HepG2 (cell line): ENCODE measurements around the gene SHLD1. TPM values are rescaled to one million over a fixed set of nuclear protein-coding genes. Genes with fewer than 3 reads are reported as not detected.

ENCODE experiments used
- ATAC-seq: fragments of 200-7000 bp; cut with Tn5 transposase; 3 replicates; pipeline ENCODE4 v1.9.1; 2020; ENCODE audit warnings: mild to moderate bottlenecking, moderate library complexity
- BruUV-seq: library from RNA; stranded (reverse); fragments of 400-500 nt; replicated peaks from 2 replicates; lab custom pipeline; 2021; lab: Mats Ljungman, UMichigan
- CTCF ChIA-PET: fragments of 300-600 bp; formaldehyde crosslinking; extraction: SDS; loops from one replicate; lab custom pipeline; 2021; ENCODE audit warnings: low total read pairs, inconsistent platforms, low intra/inter-chr PET ratio; lab: Yijun Ruan, JAX
- POLR2A ChIA-PET: fragments of 350-600 bp; sonication (Branson Sonifier 250); formaldehyde crosslinking; loops from one replicate; lab custom pipeline; 2020; ENCODE audit warnings: antibody characterized with exemption, inconsistent platforms; lab: Yijun Ruan, JAX
- DNase-seq: peaks from one replicate; pipeline ENCODE4 v3.0.0-alpha.2; 2015; ENCODE audit warnings: low spot score
- FAIRE-seq: peaks from 3 replicates; lab custom pipeline; 2011; peaks lifted over from hg19 to GRCh38; lab: Jason Lieb, UNC
- H2AFZ ChIP-seq: one replicate; pipeline ENCODE4 v1.6.1; 2011; ENCODE audit warnings: low read length, inconsistent platforms
- H3K27ac ChIP-seq: fragments of 300-600 bp; 3 replicates; pipeline ENCODE4 v1.8.0; 2011; ENCODE audit warnings: mixed run types, mild to moderate bottlenecking, mixed read lengths, low read length, inconsistent platforms; ENCODE audit not compliant: insufficient read depth; ENCODE audit errors: extremely low read length
- H3K27me3 ChIP-seq, 2 experiments: fragments of 200-600 bp in 1 of 2; 2 replicates in 1 of 2; 3 replicates in 1 of 2; pipeline versions ENCODE4 v1.6.0 to v1.8.0; 2011; ENCODE audit warnings: low read length in 2 of 2, mild to moderate bottlenecking in 2 of 2, moderate library complexity in 2 of 2, inconsistent platforms in 1 of 2; ENCODE audit not compliant: insufficient read depth in 2 of 2, control insufficient read depth in 1 of 2
- H3K36me3 ChIP-seq, 2 experiments: fragments of 200-600 bp in 1 of 2; replicated peaks in 1 of 2; 2 replicates in 1 of 2; 3 replicates in 1 of 2; pipeline versions ENCODE4 v1.5.1 to v1.8.0; 2011; ENCODE audit warnings: low read length in 2 of 2, inconsistent platforms in 1 of 2; ENCODE audit not compliant: insufficient read depth in 2 of 2, control insufficient read depth in 1 of 2
- H3K4me1 ChIP-seq: 2 replicates; pipeline ENCODE4 v1.5.1; 2012; ENCODE audit warnings: low read length, inconsistent platforms; ENCODE audit not compliant: insufficient read depth
- H3K4me2 ChIP-seq: 2 replicates; pipeline ENCODE4 v1.6.0; 2011; ENCODE audit warnings: low read depth, low read length, inconsistent platforms
- H3K4me3 ChIP-seq, 3 experiments: fragments of 200-600 bp in 1 of 3; sonication (generic), shearing (Covaris generic) in 1 of 3; replicated peaks in 1 of 3; 2 replicates each; pipeline ENCODE4 v1.5.1; 2011 to 2016; ENCODE audit warnings: low read length in 3 of 3, inconsistent platforms in 2 of 3, low read depth in 2 of 3, mild to moderate bottlenecking in 2 of 3, control low read depth in 1 of 3, mixed read lengths in 1 of 3; ENCODE audit not compliant: insufficient read depth in 1 of 3
- H3K79me2 ChIP-seq: one replicate; pipeline ENCODE4 v1.6.1; 2011; ENCODE audit warnings: low read length, inconsistent platforms; ENCODE audit not compliant: insufficient read depth
- H3K9ac ChIP-seq: 2 replicates; pipeline ENCODE4 v1.6.0; 2011; ENCODE audit warnings: mild to moderate bottlenecking, low read depth, low read length, inconsistent platforms; ENCODE audit not compliant: insufficient read depth
- H3K9me3 ChIP-seq: 2 replicates; pipeline ENCODE4 v1.5.1; 2012; ENCODE audit warnings: mild to moderate bottlenecking, low read length
- H4K20me1 ChIP-seq: 2 replicates; pipeline ENCODE4 v1.6.0; 2011; ENCODE audit warnings: inconsistent platforms, mild to moderate bottlenecking, low read length, moderate library complexity; ENCODE audit not compliant: insufficient read depth
- GABPB1 ChIP-seq: IDR thresholded peaks from 2 replicates; pipeline ENCODE4 v1.6.1; 2016; ENCODE audit warnings: mild to moderate bottlenecking, missing genetic modification reagents, moderate library complexity, missing compliant biosample characterization
- ZBTB8A ChIP-seq: sonication (generic); formaldehyde crosslinking; IDR thresholded peaks from 2 replicates; pipeline ENCODE4 v1.4.0; 2020; ENCODE audit warnings: mild to moderate bottlenecking, low read depth, missing genetic modification reagents, borderline replicate concordance
- ZUFSP ChIP-seq: sonication (generic); formaldehyde crosslinking; IDR thresholded peaks from 2 replicates; pipeline ENCODE4 v1.9.0; 2021; ENCODE audit warnings: missing genetic modification reagents, mild to moderate bottlenecking, borderline replicate concordance
- WGBS: methylation state at CpG from one replicate; pipeline ENCODE4 v1.1.6; 2017; ENCODE audit warnings: low lambda C conversion rate; 5-methylcytosine and 5-hydroxymethylcytosine counted together
- in situ Hi-C: cut with HindIII; loops from 2 replicates; pipeline ENCODE4 v1.10.0; 2017; ENCODE audit warnings: low pct_unique_long_range_greater_than_20kb; ENCODE audit not compliant: extremely low pct_ligation_motif_present
- intact Hi-C: fragments of 100-400 bp; cut with micrococcal nuclease; formaldehyde crosslinking; loops from one replicate; pipeline ENCODE4 v1.10.0; 2022; ENCODE audit not compliant: unreplicated experiment
- polyA plus RNA-seq, 8 experiments: library from polyadenylated mRNA; depleted of rRNA in 3 of 8; stranded (reverse) in 7 of 8; unstranded in 1 of 8; fragments of >200 nt; fragmentation: Illumina TruSeq in 4 of 8; extraction: Trizol in 4 of 8; gene quantifications; 2 replicates each; pipeline versions ENCODE4 v1.2.1 to v1.2.3, GENCODE V29; 2011 to 2016; ENCODE audit warnings: low read depth in 4 of 8, missing spikeins in 1 of 8, mixed read lengths in 1 of 8; ENCODE audit not compliant: insufficient read depth in 1 of 8
- total RNA-seq, 5 experiments: library from RNA; depleted of rRNA; stranded (reverse); fragments of >200 nt; fragmentation: Illumina TruSeq; extraction: Trizol; gene quantifications; 2 replicates each; pipeline ENCODE4 v1.2.3, GENCODE V29; 2016; ENCODE audit warnings: low read depth in 1 of 5
- TF ChIP-seq, protein P1 (sequence below): sonication (generic); formaldehyde crosslinking; IDR thresholded peaks from 2 replicates; pipeline ENCODE4 v1.4.0; 2020; ENCODE audit warnings: missing genetic modification reagents

SHLD1 gene
- total and polyA plus RNA-seq, 2 of the 13 experiments (the other 11 are each of a cell fraction or from before 2014, with no cell fraction given) = 8.9 to 10.0 TPM

GRCh38 chr20:5729348-5729747 is 20.9 kb upstream of the SHLD1 start:
- H3K9me3 ChIP-seq = peaks cover 5% of the 10 kb centered on the region; the same call in 1 of the 2 replicates
- H3K27ac ChIP-seq = no peak overlapping the region
- intact Hi-C loops = no loop called here
- no peak overlapping the region for H3K9ac ChIP-seq
- no peak overlapping the region for H2AFZ ChIP-seq
- WGBS = 83% methylated on average over 2 of the region's 2 CpGs
- FAIRE-seq (no peak), DNase-seq (no peak), ATAC-seq (no peak)
- no peaks in the 10 kb centered on the region; a peak in 2 of 5 replicates for H3K27me3 ChIP-seq
- no TSS peak for BruUV-seq
- no peak overlapping the region for H3K4me2 ChIP-seq
- no peaks in the 10 kb centered on the region for H4K20me1 ChIP-seq
- H3K79me2 ChIP-seq = no peaks in the 10 kb centered on the region
- CTCF ChIA-PET = no interaction called here
- no peaks in the 10 kb centered on the region for H3K36me3 ChIP-seq
- peaks cover 48% of the 10 kb centered on the region for H3K4me1 ChIP-seq
- in situ Hi-C loops = no loop called here
- no peak overlapping the region for H3K4me3 ChIP-seq
- TF ChIP-seq, protein P1, sequence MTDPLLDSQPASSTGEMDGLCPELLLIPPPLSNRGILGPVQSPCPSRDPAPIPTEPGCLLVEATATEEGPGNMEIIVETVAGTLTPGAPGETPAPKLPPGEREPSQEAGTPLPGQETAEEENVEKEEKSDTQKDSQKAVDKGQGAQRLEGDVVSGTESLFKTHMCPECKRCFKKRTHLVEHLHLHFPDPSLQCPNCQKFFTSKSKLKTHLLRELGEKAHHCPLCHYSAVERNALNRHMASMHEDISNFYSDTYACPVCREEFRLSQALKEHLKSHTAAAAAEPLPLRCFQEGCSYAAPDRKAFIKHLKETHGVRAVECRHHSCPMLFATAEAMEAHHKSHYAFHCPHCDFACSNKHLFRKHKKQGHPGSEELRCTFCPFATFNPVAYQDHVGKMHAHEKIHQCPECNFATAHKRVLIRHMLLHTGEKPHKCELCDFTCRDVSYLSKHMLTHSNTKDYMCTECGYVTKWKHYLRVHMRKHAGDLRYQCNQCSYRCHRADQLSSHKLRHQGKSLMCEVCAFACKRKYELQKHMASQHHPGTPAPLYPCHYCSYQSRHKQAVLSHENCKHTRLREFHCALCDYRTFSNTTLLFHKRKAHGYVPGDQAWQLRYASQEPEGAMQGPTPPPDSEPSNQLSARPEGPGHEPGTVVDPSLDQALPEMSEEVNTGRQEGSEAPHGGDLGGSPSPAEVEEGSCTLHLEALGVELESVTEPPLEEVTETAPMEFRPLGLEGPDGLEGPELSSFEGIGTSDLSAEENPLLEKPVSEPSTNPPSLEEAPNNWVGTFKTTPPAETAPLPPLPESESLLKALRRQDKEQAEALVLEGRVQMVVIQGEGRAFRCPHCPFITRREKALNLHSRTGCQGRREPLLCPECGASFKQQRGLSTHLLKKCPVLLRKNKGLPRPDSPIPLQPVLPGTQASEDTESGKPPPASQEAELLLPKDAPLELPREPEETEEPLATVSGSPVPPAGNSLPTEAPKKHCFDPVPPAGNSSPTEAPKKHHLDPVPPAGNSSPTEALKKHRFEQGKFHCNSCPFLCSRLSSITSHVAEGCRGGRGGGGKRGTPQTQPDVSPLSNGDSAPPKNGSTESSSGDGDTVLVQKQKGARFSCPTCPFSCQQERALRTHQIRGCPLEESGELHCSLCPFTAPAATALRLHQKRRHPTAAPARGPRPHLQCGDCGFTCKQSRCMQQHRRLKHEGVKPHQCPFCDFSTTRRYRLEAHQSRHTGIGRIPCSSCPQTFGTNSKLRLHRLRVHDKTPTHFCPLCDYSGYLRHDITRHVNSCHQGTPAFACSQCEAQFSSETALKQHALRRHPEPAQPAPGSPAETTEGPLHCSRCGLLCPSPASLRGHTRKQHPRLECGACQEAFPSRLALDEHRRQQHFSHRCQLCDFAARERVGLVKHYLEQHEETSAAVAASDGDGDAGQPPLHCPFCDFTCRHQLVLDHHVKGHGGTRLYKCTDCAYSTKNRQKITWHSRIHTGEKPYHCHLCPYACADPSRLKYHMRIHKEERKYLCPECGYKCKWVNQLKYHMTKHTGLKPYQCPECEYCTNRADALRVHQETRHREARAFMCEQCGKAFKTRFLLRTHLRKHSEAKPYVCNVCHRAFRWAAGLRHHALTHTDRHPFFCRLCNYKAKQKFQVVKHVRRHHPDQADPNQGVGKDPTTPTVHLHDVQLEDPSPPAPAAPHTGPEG (CRISPR knock-in tag) = no peak
- TF ChIP-seq ZUFSP (CRISPR knock-in tag) (no peak), GABPB1 (CRISPR knock-in tag) (no peak), ZBTB8A (CRISPR knock-in tag) (no peak)
- POLR2A ChIA-PET = no interaction called here
